Liver (tissue), 9 donors: ENCODE data around the gene TRIO. TPM values are rescaled to one million over a fixed set of nuclear protein-coding genes. Genes with fewer than 3 reads are reported as not detected.
A peak's percentile ranks its signal among the peaks of the same experiment; 100 is the strongest.

Experiments
- DNase-seq: peaks from one replicate; pipeline ENCODE4 v3.0.0-alpha.2; 2017; ENCODE audit warnings: low spot score
- H3K27ac ChIP-seq, 2 donors: one replicate each; pipeline ENCODE4 v1.7.0; 2013; ENCODE audit warnings: inconsistent platforms in 2 of 2, low read length in 2 of 2, control low read depth in 1 of 2, low read depth in 1 of 2, mild to moderate bottlenecking in 1 of 2
- H3K27me3 ChIP-seq, 4 donors: one replicate each; pipeline versions ENCODE4 v1.6.1 to v1.7.0; 2013; ENCODE audit warnings: low read length in 3 of 4, inconsistent platforms in 1 of 4, mild to moderate bottlenecking in 1 of 4, moderate library complexity in 1 of 4; ENCODE audit not compliant: control insufficient read depth in 4 of 4, insufficient read depth in 4 of 4
- H3K36me3 ChIP-seq, 4 donors: one replicate each; pipeline versions ENCODE4 v1.6.1 to v1.7.0; 2013; ENCODE audit warnings: low read length in 3 of 4, mild to moderate bottlenecking in 3 of 4, low read depth in 1 of 4, moderate library complexity in 1 of 4; ENCODE audit not compliant: control insufficient read depth in 4 of 4, insufficient read depth in 3 of 4
- H3K4me1 ChIP-seq, 4 donors: one replicate each; pipeline versions ENCODE4 v1.6.1 to v1.7.0; 2013; ENCODE audit warnings: low read length in 3 of 4, mild to moderate bottlenecking in 3 of 4, moderate library complexity in 1 of 4; ENCODE audit not compliant: control insufficient read depth in 4 of 4, insufficient read depth in 4 of 4
- H3K4me3 ChIP-seq, 3 donors: one replicate each; pipeline versions ENCODE4 v1.6.1 to v1.7.0; 2013; ENCODE audit warnings: low read length in 3 of 3, control low read depth in 1 of 3, low read depth in 1 of 3, mild to moderate bottlenecking in 1 of 3
- H3K9ac ChIP-seq, 2 donors: one replicate each; pipeline ENCODE4 v1.7.0; 2013; ENCODE audit warnings: low read length in 2 of 2, mild to moderate bottlenecking in 2 of 2, moderate library complexity in 2 of 2, control low read depth in 1 of 2, low read depth in 1 of 2
- H3K9me3 ChIP-seq, 4 donors: one replicate each; pipeline versions ENCODE4 v1.6.1 to v1.7.0; 2013; ENCODE audit warnings: low read length in 3 of 4; ENCODE audit not compliant: control insufficient read depth in 4 of 4
- ATF3 ChIP-seq: IDR thresholded peaks from 2 replicates; pipeline ENCODE4 v1.6.1; 2016; ENCODE audit warnings: antibody characterized with exemption
- CTCF ChIP-seq: fragments of 150-350 bp; IDR thresholded peaks from 2 replicates; pipeline ENCODE4 v1.5.1; 2017; ENCODE audit warnings: improper control_type of control experiment, low read depth, low read length; ENCODE audit not compliant: missing input control
- EGR1 ChIP-seq, 2 donors: IDR thresholded peaks; 2 replicates each; pipeline ENCODE4 v1.6.1; 2016 to 2018; ENCODE audit warnings: antibody characterized with exemption in 2 of 2, low read depth in 2 of 2
- FOXA1 ChIP-seq: IDR thresholded peaks from 2 replicates; pipeline ENCODE4 v1.6.1; 2016; ENCODE audit warnings: antibody characterized with exemption
- GABPA ChIP-seq, 2 donors: IDR thresholded peaks in 1 of 2; conservative IDR thresholded peaks in 1 of 2; 2 replicates each; pipeline ENCODE4 v1.6.1; 2016; ENCODE audit warnings: antibody characterized with exemption in 2 of 2, mild to moderate bottlenecking in 1 of 2, moderate library complexity in 1 of 2
- HNF4A ChIP-seq, 2 donors: conservative IDR thresholded peaks; 2 replicates each; pipeline ENCODE4 v1.6.1; 2016; ENCODE audit warnings: antibody characterized with exemption in 2 of 2, mild to moderate bottlenecking in 2 of 2
- HNF4G ChIP-seq: IDR thresholded peaks from 2 replicates; pipeline ENCODE4 v1.6.1; 2016; ENCODE audit warnings: antibody characterized with exemption
- JUND ChIP-seq, 2 donors: IDR thresholded peaks; 2 replicates each; pipeline ENCODE4 v1.6.1; 2016; ENCODE audit warnings: antibody characterized with exemption in 2 of 2
- NR2F2 ChIP-seq: IDR thresholded peaks from 2 replicates; pipeline ENCODE4 v1.6.1; 2016; ENCODE audit warnings: antibody characterized with exemption
- RAD21 ChIP-seq, 2 donors: IDR thresholded peaks; 2 replicates each; pipeline ENCODE4 v1.6.1; 2016; ENCODE audit warnings: antibody characterized with exemption in 2 of 2, mild to moderate bottlenecking in 2 of 2
- REST ChIP-seq: IDR thresholded peaks from 2 replicates; pipeline ENCODE4 v1.6.1; 2016; ENCODE audit warnings: antibody characterized with exemption, mild to moderate bottlenecking
- RXRA ChIP-seq, 2 donors: IDR thresholded peaks; 2 replicates each; pipeline ENCODE4 v1.6.1; 2017 to 2018; ENCODE audit warnings: antibody characterized with exemption in 2 of 2, mild to moderate bottlenecking in 1 of 2
- SP1 ChIP-seq: IDR thresholded peaks from 2 replicates; pipeline ENCODE4 v1.6.1; 2018; ENCODE audit warnings: antibody characterized with exemption, mild to moderate bottlenecking
- TAF1 ChIP-seq: conservative IDR thresholded peaks from 2 replicates; pipeline ENCODE4 v1.6.1; 2016; ENCODE audit warnings: antibody characterized with exemption, mild to moderate bottlenecking
- YY1 ChIP-seq: IDR thresholded peaks from 2 replicates; pipeline ENCODE4 v1.6.1; 2016; ENCODE audit warnings: antibody characterized with exemption, mild to moderate bottlenecking
- WGBS: extraction: QIAGEN DNeasy Blood & Tissue Kit; methylation state at CpG from one replicate; pipeline ENCODE4 v1.1.7; 2013; 5-methylcytosine and 5-hydroxymethylcytosine counted together
- polyA plus RNA-seq, 2 donors: library from polyadenylated mRNA; stranded (reverse) in 1 of 2; unstranded in 1 of 2; fragments of 200-250 nt in 1 of 2; fragments of >200 nt in 1 of 2; fragmentation: Nextera tagmentation in 1 of 2; extraction: Ambion mirVana in 1 of 2; gene quantifications; one replicate each; pipeline versions ENCODE4 v1.2.1 to v1.2.3, GENCODE V29; 2013 to 2015
- total RNA-seq, 2 donors: library from RNA; depleted of rRNA; stranded (reverse); fragments of >200 nt; gene quantifications; one replicate each; pipeline ENCODE4 v1.2.3, GENCODE V29; 2014
- donor health status: healthy.
- donor health status: healthy.
- donor health status: healthy.
- donor health status: healthy.
- donor health status: healthy.

The TRIO gene
- total and polyA plus RNA-seq, 4 donors = 8.5 to 86.2 (median 16.0) TPM

- H3K9ac ChIP-seq = no peak overlapping the region
- H3K4me1 ChIP-seq = peaks cover 3 to 30% (median 16%) of the 10 kb centered on the region in 4 donors
- no peak overlapping the region for H3K27ac ChIP-seq
- no peak for TF ChIP-seq FOXA1
- TF ChIP-seq HNF4G = no peak
- TF ChIP-seq REST = no peak
- TF ChIP-seq JUND (IDR thresholded peaks at IDR 0.05) = no peak
- TF ChIP-seq GABPA (IDR thresholded peaks at IDR 0.05 in 1 of 2, conservative IDR thresholded peaks at IDR 0.05 in 1 of 2) = no peak
- TF ChIP-seq TAF1 = no peak
- no peak for TF ChIP-seq RAD21 (IDR thresholded peaks at IDR 0.05)
- no peak for TF ChIP-seq SP1
- TF ChIP-seq CTCF = no peak
- TF ChIP-seq YY1 = no peak
- TF ChIP-seq EGR1 (IDR thresholded peaks at IDR 0.05; ENCODE audit: low read depth in 2 of 2) = no peak
- no peak for TF ChIP-seq NR2F2
- TF ChIP-seq ATF3 = no peak
- no peak for TF ChIP-seq HNF4A (conservative IDR thresholded peaks at IDR 0.05)
- DNase-seq = no peak
- no peaks in the 10 kb centered on the region for H3K36me3 ChIP-seq
- H3K4me3 ChIP-seq = no peak overlapping the region
- no peaks in the 10 kb centered on the region for H3K27me3 ChIP-seq
- WGBS = 94% methylated on average over 11 of the region's 11 CpGs
- no peaks in the 10 kb centered on the region for H3K9me3 ChIP-seq
These were observed 41.6 kb downstream of the TRIO start for GRCh38 chr5:14184725-14185124.

- Histone ChIP-seq H3K4me1 (peaks cover 2 to 30% (median 15%) of the 10 kb centered on the region in 4 donors), H3K27me3 (no peaks in the 10 kb centered on the region), H3K9me3 (no peaks in the 10 kb centered on the region), H3K36me3 (no peaks in the 10 kb centered on the region), H3K9ac (no peak overlapping the region), H3K4me3 (no peak overlapping the region), H3K27ac (peak overlapping the region in 1 of 2 donors; percentile 10)
- peak; percentile 8 for TF ChIP-seq SP1
- TF ChIP-seq NR2F2 = no peak
- no peak for TF ChIP-seq ATF3
- TF ChIP-seq RXRA (IDR thresholded peaks at IDR 0.05) = peak in 1 of 2 donors; percentile 15
- no peak for TF ChIP-seq RAD21 (IDR thresholded peaks at IDR 0.05)
- WGBS = 74% methylated on average over 7 of the region's 7 CpGs
- DNase-seq = no peak
These were observed 42.4 kb downstream of the TRIO start for GRCh38 chr5:14185326-14186058.
